ENCODE data around the gene PUM2.
"Not testable (repeated sequence)": the region's sequence is repeated elsewhere in the genome, so short reads cannot be mapped to it uniquely, and the experiment has no call there.

PUM2 gene

GRCh38 chr2:20370191-20370590 is 19.5 kb upstream of the PUM2 start:
- DNase-seq, result no peak

GRCh38 chr2:20369366-20369765 is 18.7 kb upstream of the PUM2 start:
- DNase-seq, result no peak

GRCh38 chr2:20368706-20369105 is 18.1 kb upstream of the PUM2 start:
- DNase-seq, result no peak

- not testable (repeated sequence) for DNase-seq
These were observed 17.3 kb upstream of the PUM2 start for GRCh38 chr2:20367929-20368328.

- DNase-seq, result no peak
These were observed 16.1 kb upstream of the PUM2 start for GRCh38 chr2:20366672-20367116.

- no peak for DNase-seq
These were observed 14.7 kb upstream of the PUM2 start for GRCh38 chr2:20365249-20365817.

GRCh38 chr2:20363578-20363977 is 12.9 kb upstream of the PUM2 start:
- no peak for DNase-seq

GRCh38 chr2:20362701-20363435 is 12.2 kb upstream of the PUM2 start:
- DNase-seq, result no peak

GRCh38 chr2:20361893-20362292 is 11.2 kb upstream of the PUM2 start:
- no peak for DNase-seq

GRCh38 chr2:20359096-20359495 is 8.5 kb upstream of the PUM2 start:
- DNase-seq, result no peak

- DNase-seq, result no peak
These were observed 7.2 kb upstream of the PUM2 start for GRCh38 chr2:20357638-20358389.

- DNase-seq, result no peak
These were observed 5.4 kb upstream of the PUM2 start for GRCh38 chr2:20356042-20356441.

GRCh38 chr2:20355131-20355530 is 4.5 kb upstream of the PUM2 start:
- DNase-seq, result no peak

GRCh38 chr2:20353241-20353992 is 2.8 kb upstream of the PUM2 start:
- DNase-seq, result no peak

- no peak for DNase-seq
These were observed 2.1 kb upstream of the PUM2 start for GRCh38 chr2:20352581-20353216.

GRCh38 chr2:20352230-20352578 is 1.6 kb upstream of the PUM2 start:
- DNase-seq, result no peak

GRCh38 chr2:20351555-20352229 is 1.0 kb upstream of the PUM2 start:
- DNase-seq, result no peak

- peak; percentile 42 for DNase-seq
These were observed 467 bp downstream of the PUM2 start for GRCh38 chr2:20350041-20350712.

- no peak for DNase-seq
These were observed 1.1 kb downstream of the PUM2 start for GRCh38 chr2:20349513-20349921.

- no peak for DNase-seq
These were observed 2.1 kb downstream of the PUM2 start for GRCh38 chr2:20348542-20348941.

- no peak for DNase-seq
These were observed 3.9 kb downstream of the PUM2 start for GRCh38 chr2:20346565-20347381.

Measured in effector CD4-positive, alpha-beta T cell (primary cell).